ENCODE measurements around the gene HAUS7.

The HAUS7 gene

GRCh38 chrX:153445856-153446635, 24.3 kb downstream of the HAUS7 start, which contains the start of gene TREX2:
TREX2 (minus strand) TSS chrX:153446056; CDS start chrX:153445430, 626 bp downstream.
- ATAC-seq, result no peak
- TF ChIP-seq ZFP30 (CRISPR knock-in tag; IDR thresholded peaks at IDR 0.05), result no peak
- TF ChIP-seq ESRRG (CRISPR knock-in tag; IDR thresholded peaks at IDR 0.05), result no peak
- no peak for TF ChIP-seq TCF4 (CRISPR knock-in tag; IDR thresholded peaks at IDR 0.05; ENCODE audit: borderline replicate concordance)
- TF ChIP-seq GLIS3 (CRISPR knock-in tag; IDR thresholded peaks at IDR 0.05), result no peak
- no peak for TF ChIP-seq RARB (CRISPR knock-in tag; IDR thresholded peaks at IDR 0.05)

GRCh38 chrX:153445106-153445855, 25.1 kb downstream of the HAUS7 start:
- ATAC-seq, result no peak; the same call in 2 of the 3 replicates
- TF ChIP-seq ZNF70 (CRISPR knock-in tag; IDR thresholded peaks at IDR 0.05), result no peak
- no peak for TF ChIP-seq ZC3H10 (CRISPR knock-in tag; IDR thresholded peaks at IDR 0.05)
- TF ChIP-seq TOX (CRISPR knock-in tag; IDR thresholded peaks at IDR 0.05; ENCODE audit: borderline replicate concordance), result no peak
- no peak for TF ChIP-seq ZNF8 (CRISPR knock-in tag; IDR thresholded peaks at IDR 0.05)
- TF ChIP-seq ARNTL (CRISPR knock-in tag; IDR thresholded peaks at IDR 0.05; ENCODE audit: borderline replicate concordance, low read depth), result no peak
- no peak for TF ChIP-seq RARB (CRISPR knock-in tag; IDR thresholded peaks at IDR 0.05)
- TF ChIP-seq ESRRG (CRISPR knock-in tag; IDR thresholded peaks at IDR 0.05), result no peak
- no peak for TF ChIP-seq CSRNP3 (CRISPR knock-in tag; IDR thresholded peaks at IDR 0.05)

GRCh38 chrX:153444333-153445011, 25.9 kb downstream of the HAUS7 start:
- no peak for TF ChIP-seq ISL1 (CRISPR knock-in tag; IDR thresholded peaks at IDR 0.05)
- TF ChIP-seq ESRRG (CRISPR knock-in tag; IDR thresholded peaks at IDR 0.05), result no peak
- TF ChIP-seq ZNF8 (CRISPR knock-in tag; IDR thresholded peaks at IDR 0.05), result no peak
- no peak for TF ChIP-seq CSRNP3 (CRISPR knock-in tag; IDR thresholded peaks at IDR 0.05)
- no peak for TF ChIP-seq PPARA (CRISPR knock-in tag; IDR thresholded peaks at IDR 0.05; ENCODE audit: borderline replicate concordance)
- no peak for TF ChIP-seq POU6F1 (CRISPR knock-in tag; IDR thresholded peaks at IDR 0.05; ENCODE audit: borderline replicate concordance, low read depth)
- TF ChIP-seq ARNTL (CRISPR knock-in tag; IDR thresholded peaks at IDR 0.05; ENCODE audit: borderline replicate concordance, low read depth), result no peak
- TF ChIP-seq SNAI2 (CRISPR knock-in tag; IDR thresholded peaks at IDR 0.05), result no peak
- TF ChIP-seq PATZ1 (CRISPR knock-in tag; IDR thresholded peaks at IDR 0.05; ENCODE audit: borderline replicate concordance), result no peak
- TF ChIP-seq ZFP3 (CRISPR knock-in tag; IDR thresholded peaks at IDR 0.05), result no peak
- no peak for TF ChIP-seq GLIS3 (CRISPR knock-in tag; IDR thresholded peaks at IDR 0.05)
- no peak for TF ChIP-seq TOX (CRISPR knock-in tag; IDR thresholded peaks at IDR 0.05; ENCODE audit: borderline replicate concordance)
- TF ChIP-seq TSHZ2 (CRISPR knock-in tag; IDR thresholded peaks at IDR 0.05), result no peak
- TF ChIP-seq CSDC2 (CRISPR knock-in tag; IDR thresholded peaks at IDR 0.05), result no peak
- TF ChIP-seq OSR1 (CRISPR knock-in tag; IDR thresholded peaks at IDR 0.05), result no peak
- no peak for TF ChIP-seq ZNF70 (CRISPR knock-in tag; IDR thresholded peaks at IDR 0.05)
- no peak for TF ChIP-seq CREB5 (CRISPR knock-in tag; IDR thresholded peaks at IDR 0.05; ENCODE audit: low read depth)
- TF ChIP-seq BACH2 (CRISPR knock-in tag; IDR thresholded peaks at IDR 0.05; ENCODE audit: borderline replicate concordance), result no peak
- no peak for TF ChIP-seq ZNF565 (CRISPR knock-in tag; conservative IDR thresholded peaks at IDR 0.05; ENCODE audit: low read depth)
- no peak for TF ChIP-seq RARB (CRISPR knock-in tag; IDR thresholded peaks at IDR 0.05)
- ATAC-seq, result no peak; the same call in 2 of the 3 replicates
